Liver (tissue), 3 donors: Measurements from ENCODE around the gene MAGIX.

Source experiments
- EGR1 ChIP-seq, 2 donors: IDR thresholded peaks; 2 replicates each; pipeline ENCODE4 v1.6.1; 2016 to 2018; ENCODE audit warnings: antibody characterized with exemption in 2 of 2, low read depth in 2 of 2
- GABPA ChIP-seq, 2 donors: IDR thresholded peaks in 1 of 2; conservative IDR thresholded peaks in 1 of 2; 2 replicates each; pipeline ENCODE4 v1.6.1; 2016; ENCODE audit warnings: antibody characterized with exemption in 2 of 2, mild to moderate bottlenecking in 1 of 2, moderate library complexity in 1 of 2
- TAF1 ChIP-seq: conservative IDR thresholded peaks from 2 replicates; pipeline ENCODE4 v1.6.1; 2016; ENCODE audit warnings: antibody characterized with exemption, mild to moderate bottlenecking
- YY1 ChIP-seq: IDR thresholded peaks from 2 replicates; pipeline ENCODE4 v1.6.1; 2016; ENCODE audit warnings: antibody characterized with exemption, mild to moderate bottlenecking
- TF ChIP-seq, protein P1 (sequence below): fragments of 150-350 bp; IDR thresholded peaks from 2 replicates; pipeline ENCODE4 v1.5.1; 2017; ENCODE audit warnings: improper control_type of control experiment, low read depth, low read length; ENCODE audit not compliant: missing input control
- TF ChIP-seq, protein P2 (sequence below): IDR thresholded peaks from 2 replicates; pipeline ENCODE4 v1.6.1; 2016; ENCODE audit warnings: antibody characterized with exemption
- donor health status: healthy.
- donor health status: healthy.

DNA sequence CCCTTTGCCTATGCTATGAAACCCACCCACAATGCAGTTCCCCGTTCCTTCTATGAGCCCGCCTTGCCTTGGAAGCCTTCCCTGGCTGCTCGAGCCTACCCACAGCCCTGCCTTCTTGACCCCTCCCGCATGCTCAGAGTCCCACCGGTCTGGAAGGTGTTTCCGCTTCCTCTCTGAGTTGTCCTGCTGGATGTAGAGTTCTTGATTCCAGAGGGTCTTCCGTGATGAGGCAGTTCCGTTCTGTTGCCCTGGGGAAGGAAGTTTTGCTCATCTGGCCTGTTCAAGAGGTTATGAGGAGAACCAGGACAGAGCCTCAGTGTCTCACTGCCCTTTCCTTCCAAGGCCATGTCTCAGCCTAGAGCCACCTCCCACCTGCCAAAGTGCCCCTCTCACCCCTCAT, 46.5 kb upstream of the MAGIX start:
- TF ChIP-seq, protein P1, sequence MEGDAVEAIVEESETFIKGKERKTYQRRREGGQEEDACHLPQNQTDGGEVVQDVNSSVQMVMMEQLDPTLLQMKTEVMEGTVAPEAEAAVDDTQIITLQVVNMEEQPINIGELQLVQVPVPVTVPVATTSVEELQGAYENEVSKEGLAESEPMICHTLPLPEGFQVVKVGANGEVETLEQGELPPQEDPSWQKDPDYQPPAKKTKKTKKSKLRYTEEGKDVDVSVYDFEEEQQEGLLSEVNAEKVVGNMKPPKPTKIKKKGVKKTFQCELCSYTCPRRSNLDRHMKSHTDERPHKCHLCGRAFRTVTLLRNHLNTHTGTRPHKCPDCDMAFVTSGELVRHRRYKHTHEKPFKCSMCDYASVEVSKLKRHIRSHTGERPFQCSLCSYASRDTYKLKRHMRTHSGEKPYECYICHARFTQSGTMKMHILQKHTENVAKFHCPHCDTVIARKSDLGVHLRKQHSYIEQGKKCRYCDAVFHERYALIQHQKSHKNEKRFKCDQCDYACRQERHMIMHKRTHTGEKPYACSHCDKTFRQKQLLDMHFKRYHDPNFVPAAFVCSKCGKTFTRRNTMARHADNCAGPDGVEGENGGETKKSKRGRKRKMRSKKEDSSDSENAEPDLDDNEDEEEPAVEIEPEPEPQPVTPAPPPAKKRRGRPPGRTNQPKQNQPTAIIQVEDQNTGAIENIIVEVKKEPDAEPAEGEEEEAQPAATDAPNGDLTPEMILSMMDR, result no peak
- TF ChIP-seq GABPA (IDR thresholded peaks at IDR 0.05 in 1 of 2, conservative IDR thresholded peaks at IDR 0.05 in 1 of 2), result no peak
- no peak for TF ChIP-seq TAF1
- TF ChIP-seq EGR1 (IDR thresholded peaks at IDR 0.05; ENCODE audit: low read depth in 2 of 2), result no peak
- TF ChIP-seq YY1, result no peak
- TF ChIP-seq, protein P2, sequence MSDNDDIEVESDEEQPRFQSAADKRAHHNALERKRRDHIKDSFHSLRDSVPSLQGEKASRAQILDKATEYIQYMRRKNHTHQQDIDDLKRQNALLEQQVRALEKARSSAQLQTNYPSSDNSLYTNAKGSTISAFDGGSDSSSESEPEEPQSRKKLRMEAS, result no peak
